NCI-H526 treated with DMSO at 0.1 percent for 48 hours (cell line): ENCODE measurements around the gene PTPN23.
A peak's percentile ranks its signal among the peaks of the same experiment; 100 is the strongest.
"Not testable (repeated sequence)": the region's sequence is repeated elsewhere in the genome, so short reads cannot be mapped to it uniquely, and the experiment has no call there.

Experiments
- DNase-seq: peaks from one replicate; lab custom pipeline; 2025; lab: John Stamatoyannopoulos, UW

PTPN23 gene

DNA sequence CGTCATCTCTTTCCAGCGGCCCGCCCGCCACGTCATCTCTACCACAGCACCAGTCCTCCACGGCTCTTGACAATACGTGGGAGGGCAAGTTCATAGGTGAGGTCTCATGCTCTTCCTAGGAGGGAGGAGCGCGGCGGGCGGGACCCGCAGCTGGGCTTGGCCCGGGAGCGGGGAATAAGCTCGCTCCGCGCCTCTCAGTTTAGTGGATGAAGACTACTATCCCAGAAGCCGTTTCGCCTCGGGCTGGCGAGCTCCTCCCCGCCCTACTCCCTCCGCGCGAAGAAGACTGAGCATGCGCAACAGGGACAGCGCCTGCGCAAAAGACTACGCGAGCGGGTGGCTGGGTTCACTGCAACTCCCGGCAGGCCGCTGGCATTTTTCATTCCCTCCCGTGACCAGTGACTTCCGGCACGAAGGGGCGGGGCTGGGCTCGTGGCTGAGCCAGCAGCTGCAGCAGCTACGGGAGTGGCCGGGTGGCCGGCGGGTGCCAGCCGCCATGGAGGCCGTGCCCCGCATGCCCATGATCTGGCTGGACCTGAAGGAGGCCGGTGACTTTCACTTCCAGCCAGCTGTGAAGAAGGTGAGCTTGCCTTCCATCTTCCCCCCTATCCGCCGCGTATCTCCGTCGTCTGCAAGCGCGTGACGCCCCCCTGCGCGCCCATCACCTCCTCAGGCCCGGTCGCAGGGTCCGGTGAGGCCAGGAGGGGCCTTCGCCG lies at the start of gene PTPN23:
Gene PTPN23 (plus strand): TSS at position 421 of the 716 bp plus-strand sequence. CDS start 76 bp downstream, at position 497.
- peak; percentile 97 for DNase-seq

- no peak for DNase-seq
Measured at GRCh38 chr3:47333907-47334306, 46.9 kb upstream of the PTPN23 start.

DNA sequence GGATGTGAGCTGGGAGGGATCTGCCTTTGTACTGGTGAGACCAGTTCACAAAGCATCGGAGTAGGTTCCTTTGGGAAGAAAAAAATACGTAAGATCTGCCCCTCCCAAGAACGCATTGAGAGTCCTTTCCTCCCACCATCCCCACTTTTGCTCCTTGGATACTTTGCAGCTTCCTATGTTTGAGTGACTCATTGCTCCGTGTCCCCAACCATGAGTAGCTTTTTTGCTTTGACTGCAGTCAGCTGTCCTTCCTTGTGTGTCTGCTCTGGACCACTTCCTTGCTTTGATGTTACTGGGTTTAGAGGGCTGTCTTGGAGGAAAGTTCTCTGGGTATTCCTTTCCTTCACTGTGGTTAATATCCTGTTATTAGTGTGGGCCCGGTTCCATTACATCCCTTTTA lies 43.2 kb upstream of the PTPN23 start:
- DNase-seq: no peak

- DNase-seq: no peak
Measured at GRCh38 chr3:47339951-47340350, 40.9 kb upstream of the PTPN23 start.

DNA sequence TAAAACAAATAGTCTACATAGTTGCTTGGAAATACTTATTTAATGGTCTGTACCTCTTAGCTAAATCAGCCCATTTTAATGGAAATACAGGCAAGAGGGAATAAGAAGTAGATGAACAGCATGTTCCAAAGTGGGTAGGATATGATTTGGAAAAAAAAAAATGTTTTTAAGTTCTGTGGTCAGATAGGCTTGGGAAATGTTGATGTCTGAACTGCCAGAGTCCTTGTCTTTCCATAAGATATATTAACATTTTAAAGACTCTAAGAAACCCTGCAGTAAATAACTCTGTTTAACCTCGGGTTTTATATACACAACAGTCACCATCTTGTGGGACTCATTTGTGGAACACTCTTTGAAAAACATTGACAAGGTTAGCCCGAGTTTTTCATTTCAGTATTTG lies 40.0 kb upstream of the PTPN23 start:
- DNase-seq: no peak

DNA sequence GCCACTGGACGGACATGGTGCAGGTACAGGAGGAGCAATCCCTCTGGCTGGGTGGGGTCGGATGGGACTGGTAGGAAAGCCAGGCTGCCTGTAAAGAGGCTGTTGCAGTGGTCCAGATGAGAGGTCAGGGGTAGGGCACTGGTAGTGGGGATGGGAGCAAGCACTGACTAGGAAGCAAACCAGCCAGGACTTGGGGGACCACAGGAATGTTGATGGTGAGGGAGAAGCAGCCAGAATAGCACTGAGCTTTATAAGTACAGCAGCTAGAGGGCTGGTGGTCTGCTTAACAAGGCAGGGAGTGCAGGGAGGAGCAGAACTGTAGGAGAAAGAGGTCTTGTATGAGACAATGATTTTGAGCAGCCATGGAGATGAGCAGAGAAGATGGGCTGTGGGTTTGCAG lies 38.7 kb upstream of the PTPN23 start:
- DNase-seq: no peak

DNA sequence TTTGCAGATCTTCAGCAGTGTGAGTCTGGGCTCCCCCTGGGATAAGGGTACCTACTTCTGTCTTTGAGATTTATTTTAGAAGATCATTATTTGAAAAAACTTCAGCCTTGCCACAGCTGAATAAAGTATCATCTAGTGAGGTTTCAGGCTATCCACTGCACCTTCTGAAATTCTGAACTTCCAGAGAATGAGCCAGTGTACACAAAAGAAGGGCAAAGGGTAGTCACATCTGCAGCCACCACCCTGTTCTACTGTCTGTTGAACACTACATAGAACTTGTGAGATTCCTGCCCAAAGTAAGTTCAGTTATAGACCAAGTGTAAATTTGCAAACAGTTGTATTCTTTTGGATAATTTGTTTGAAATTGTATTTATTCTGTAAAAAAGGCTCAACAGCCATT lies 38.0 kb upstream of the PTPN23 start:
- no peak for DNase-seq

DNA sequence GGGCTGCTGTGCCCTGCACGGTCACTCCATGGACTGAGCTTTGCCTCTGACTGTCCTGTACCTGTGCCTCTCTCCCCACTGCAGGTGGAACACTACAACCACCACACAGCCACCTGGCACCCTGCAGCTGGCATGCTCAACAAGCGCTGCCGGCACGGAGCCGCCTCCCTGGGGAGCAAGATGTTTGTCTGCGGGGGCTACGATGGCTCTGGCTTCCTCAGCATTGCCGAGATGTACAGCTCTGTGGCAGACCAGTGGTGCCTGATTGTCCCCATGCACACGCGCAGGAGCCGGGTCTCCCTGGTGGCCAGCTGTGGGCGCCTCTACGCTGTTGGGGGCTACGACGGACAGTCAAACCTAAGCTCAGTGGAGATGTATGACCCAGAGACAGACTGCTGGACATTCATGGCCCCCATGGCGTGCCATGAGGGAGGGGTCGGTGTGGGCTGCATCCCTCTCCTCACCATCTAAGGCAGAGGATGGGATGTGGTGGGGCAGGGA lies 37.3 kb upstream of the PTPN23 start:
- no peak for DNase-seq

DNA sequence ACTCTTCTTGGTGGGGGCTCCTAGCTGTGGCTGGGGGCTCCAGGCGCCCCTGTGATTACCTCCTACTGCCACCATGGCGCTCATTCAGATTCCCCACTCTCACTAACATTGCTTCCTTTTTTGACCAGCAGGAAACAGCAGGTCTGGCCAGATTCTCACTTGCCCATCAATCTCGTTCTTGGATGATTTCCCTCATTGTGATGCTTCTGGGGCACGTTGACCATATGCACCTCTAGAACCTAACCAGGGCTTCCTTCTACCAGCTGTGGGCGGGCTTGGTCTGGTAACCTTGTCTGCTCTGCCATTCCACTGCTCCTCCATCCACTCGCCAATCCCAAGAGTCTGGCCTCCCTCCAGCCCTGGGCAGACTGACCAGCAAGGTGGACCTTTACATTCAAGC lies 35.9 kb upstream of the PTPN23 start:
- DNase-seq: no peak

DNA sequence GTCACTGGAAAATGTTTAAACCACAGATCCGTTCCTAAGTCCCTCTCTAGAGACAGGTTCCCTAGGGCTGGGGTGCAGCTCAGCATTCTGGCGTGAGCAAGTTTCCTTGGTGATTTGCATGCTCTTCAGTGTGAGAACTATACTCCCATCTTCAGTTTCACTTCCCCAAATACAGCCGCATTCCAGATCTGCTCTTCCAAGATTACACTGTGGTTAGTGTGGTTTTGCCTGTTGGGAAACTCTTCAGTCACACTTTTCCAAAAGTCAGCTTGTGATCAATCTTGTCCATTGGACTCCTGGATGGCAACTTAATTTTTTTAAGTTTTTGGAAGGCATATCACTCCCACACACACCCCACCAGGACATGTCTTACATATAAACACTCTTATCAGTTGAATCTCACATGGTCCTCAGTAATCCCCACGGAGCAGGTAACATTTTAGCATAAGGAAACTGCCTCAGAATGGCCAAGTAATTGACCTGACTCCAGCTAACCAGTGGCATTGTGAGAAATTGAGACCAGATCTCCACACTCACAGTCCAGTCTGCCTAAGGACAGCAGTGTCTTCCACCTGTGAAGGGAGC lies 33.5 kb upstream of the PTPN23 start:
- DNase-seq: no peak

GRCh38 chr3:47348411-47349154 lies 32.2 kb upstream of the PTPN23 start:
- DNase-seq: no peak

DNA sequence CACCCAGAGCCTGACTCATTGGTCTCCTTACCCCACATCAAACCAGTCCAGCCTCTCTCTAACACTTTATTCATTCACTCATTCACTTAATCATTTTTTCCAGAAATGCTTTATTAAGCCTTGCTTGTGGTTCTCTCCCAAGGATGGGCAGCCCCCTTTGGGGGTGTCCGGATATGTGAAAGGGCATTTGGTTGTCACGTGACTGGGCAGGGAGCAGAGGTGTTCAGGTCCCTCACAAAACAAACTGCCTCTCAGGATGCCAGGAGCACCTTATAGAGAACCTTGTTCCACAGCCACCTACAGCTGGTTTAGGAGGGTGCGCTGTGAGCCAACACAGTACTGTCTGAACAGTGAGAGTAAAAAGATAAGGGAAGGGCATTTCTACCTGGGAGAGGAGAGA lies 25.8 kb upstream of the PTPN23 start:
- DNase-seq: no peak

DNA sequence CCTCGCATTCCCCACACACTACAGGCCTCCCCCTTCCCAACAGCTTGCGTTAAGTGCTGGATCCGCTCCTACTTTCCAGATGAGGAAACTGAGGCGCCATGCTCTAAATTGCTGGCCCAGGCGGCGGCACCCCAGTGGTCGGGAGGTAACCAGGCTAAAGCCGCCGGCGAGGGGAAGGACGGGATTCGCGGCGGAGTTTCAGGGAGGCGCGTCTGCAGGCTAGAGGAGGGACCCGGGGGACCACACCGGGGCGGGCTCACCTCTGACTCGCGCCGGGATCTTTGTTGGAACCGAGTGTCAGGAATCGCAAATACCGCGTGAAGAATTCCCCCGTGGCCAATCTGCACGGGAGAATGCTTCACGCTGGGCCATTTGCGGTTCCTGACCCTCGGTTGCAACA lies 24.6 kb upstream of the PTPN23 start:
- DNase-seq: no peak

GRCh38 chr3:47359323-47359722 lies 21.5 kb upstream of the PTPN23 start:
- DNase-seq: no peak

DNA sequence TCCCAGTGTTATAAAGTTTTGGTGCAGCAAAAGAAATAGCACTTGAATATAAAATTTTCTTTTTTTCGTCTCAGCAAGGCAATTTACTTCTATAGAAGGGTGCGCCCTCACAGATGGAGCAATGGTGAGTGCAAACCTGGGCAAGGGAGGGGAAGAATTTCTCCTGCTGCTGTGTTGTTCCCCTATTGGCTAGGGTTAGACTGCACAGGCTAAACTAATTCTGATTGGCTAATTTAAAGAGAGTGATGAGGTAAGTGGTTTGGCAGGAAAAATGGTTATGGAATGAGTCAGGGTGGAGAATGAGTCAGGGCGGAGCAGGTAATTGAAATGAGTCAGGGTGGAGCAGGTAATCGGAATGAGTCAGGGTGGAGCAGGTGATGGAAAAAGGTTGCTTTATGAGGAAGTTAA lies 20.7 kb upstream of the PTPN23 start:
- not testable (repeated sequence) for DNase-seq

DNA sequence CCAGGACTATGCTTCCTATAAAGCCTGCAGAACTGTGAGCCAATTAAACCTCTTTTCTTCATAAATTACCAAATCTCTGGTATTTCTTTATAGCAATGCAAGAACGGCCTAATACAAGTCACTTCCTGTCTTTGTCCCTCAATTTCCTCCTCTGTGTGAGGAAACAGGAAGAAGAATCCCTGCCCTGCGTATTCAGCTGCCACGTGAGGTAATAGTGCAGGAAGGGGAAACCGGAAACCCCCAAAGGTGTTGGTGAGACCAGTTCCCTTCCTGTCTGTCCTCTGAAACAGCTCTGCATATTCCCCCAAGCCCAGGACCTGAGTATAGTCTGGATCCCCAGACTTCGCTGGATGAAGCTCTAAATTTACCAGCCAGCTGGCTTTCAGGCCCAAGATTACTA lies 18.1 kb upstream of the PTPN23 start:
- DNase-seq: no peak

GRCh38 chr3:47365213-47366153 lies 15.3 kb upstream of the PTPN23 start:
- no peak for DNase-seq

DNA sequence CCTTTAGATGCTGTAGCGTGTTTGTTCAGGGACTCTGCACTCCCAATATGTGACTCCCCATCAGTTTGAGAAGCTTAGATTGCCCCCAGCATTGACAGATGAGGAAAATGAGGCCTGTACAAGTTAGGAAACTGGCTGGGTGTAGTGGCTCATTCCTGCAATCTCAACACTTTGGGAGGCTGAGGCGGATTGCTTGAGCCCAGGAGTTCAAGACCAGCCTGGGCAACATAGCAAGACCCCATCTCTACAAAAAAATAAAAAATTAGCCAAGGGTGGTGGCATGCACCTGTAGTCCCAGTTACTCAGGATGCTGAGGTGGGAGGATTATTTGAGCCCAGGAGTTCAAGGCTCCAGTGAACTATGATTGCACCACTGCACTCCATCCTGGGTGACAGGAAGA lies 14.0 kb upstream of the PTPN23 start:
- no peak for DNase-seq

DNA sequence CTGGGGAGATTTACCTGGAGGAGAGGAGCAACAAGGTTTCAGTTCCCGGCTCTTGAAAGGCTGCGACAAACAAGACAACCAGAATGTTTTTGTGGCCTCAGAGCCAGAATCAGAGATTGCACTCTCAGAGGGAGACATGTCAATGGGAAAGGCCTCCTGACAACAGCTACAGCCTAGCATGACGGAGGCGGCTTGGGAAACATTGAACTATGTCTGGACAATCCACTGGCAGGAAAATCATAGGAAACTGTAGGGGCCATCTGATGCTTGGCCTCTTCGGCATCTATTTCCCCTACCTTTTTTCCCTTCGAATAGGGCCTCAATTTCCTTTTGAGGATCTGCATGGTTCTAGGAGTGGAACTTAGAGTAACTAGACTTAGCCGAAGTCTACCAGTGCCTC lies 13.2 kb upstream of the PTPN23 start:
- no peak for DNase-seq

DNA sequence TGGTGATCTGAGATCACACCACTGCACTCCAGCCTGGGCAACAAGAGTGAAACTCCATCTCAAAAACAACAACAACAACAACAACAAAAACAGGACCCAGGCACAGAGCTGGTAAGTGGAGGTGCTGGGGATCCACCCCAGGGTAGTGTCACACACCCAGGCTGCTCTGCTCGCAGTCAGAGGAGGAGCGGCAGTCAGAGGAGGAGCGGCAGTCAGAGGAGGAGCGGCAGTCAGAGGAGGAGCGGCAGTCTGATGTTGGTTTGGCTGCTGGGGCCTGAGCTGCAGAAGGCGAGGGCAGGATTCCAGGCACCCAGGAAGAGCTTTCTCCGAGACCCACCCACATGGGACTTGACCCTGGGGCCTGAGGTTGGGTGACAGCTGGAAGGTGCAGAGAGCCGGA lies 10.8 kb upstream of the PTPN23 start:
- DNase-seq: not testable (repeated sequence)

DNA sequence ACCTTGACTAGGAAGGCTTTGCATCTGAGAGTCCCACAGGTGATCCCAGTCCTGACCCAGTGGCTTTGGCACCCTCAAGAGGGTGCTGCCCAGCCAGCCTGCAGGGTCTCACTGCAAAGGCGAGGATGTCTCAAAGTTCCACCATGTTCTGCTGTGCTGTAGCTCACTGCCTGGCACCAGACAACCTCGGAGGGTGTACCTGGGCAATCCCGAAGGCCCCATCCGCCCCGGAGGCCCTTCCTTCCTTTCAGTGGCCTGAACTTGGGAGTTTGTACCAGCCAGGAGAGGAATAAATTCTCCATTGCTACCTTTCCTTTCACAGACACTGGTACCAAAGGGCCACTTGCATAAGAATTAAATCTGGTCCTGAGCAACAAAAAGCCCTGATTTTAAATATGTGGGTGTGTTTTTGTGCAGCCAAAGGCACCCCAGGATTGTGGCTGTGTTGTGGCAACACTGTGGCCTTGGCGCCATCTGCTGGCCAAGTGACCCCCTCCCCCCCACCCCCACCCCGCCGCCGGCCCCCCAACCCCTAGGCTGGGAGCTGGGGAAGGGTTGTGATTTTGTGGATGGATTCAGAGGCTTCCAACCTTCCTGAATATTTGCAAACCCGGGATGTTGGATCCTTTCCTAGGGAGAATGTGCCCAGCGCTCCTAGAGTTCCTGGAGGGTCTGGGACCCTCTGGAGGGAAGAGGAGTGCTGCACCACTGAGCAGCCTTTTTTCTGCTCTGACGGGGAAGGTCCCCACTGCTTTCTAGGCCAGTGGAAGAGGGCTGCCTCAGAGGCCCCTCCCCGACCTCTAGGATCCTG lies 9.7 kb upstream of the PTPN23 start:
- DNase-seq: no peak
